Heart left ventricle (tissue), 16 donors: ENCODE data around the gene DOCK3. TPM values are rescaled to one million over a fixed set of nuclear protein-coding genes. Genes with fewer than 3 reads are reported as not detected.

Experiments
- ATAC-seq, 4 donors: fragments of 200-7000 bp; cut with Tn5 transposase; one replicate each; pipeline ENCODE4 v1.9.1; 2020 to 2022; ENCODE audit warnings: moderate library complexity in 4 of 4, mild to moderate bottlenecking in 3 of 4, moderate number of reproducible peaks in 1 of 4
- DNase-seq, 5 donors: peaks; one replicate each; pipeline ENCODE4 v3.0.0-alpha.2; 2020
- H3K27ac ChIP-seq, 12 donors: fragments of 200-600 bp; sonication (generic) in 4 of 12; one replicate each; pipeline versions ENCODE4 v1.5.0 to v1.8.0; 2016 to 2022; ENCODE audit warnings: mild to moderate bottlenecking in 2 of 12
- H3K27me3 ChIP-seq, 9 donors: fragments of 200-600 bp; sonication (generic) in 2 of 9; one replicate each; pipeline versions ENCODE4 v1.5.1 to v1.8.0; 2016 to 2022; ENCODE audit warnings: mild to moderate bottlenecking in 3 of 9
- H3K36me3 ChIP-seq, 9 donors: fragments of 200-600 bp; sonication (generic) in 2 of 9; one replicate each; pipeline versions ENCODE4 v1.5.0 to v1.8.0; 2018 to 2022; ENCODE audit warnings: mild to moderate bottlenecking in 2 of 9
- H3K4me1 ChIP-seq, 12 donors: fragments of 200-600 bp; sonication (generic) in 4 of 12; one replicate each; pipeline versions ENCODE4 v1.5.0 to v1.8.0; 2016 to 2022; ENCODE audit warnings: mild to moderate bottlenecking in 3 of 12
- H3K4me3 ChIP-seq, 12 donors: fragments of 200-600 bp; sonication (generic) in 4 of 12; one replicate each; pipeline versions ENCODE4 v1.5.0 to v1.8.0; 2017 to 2022; ENCODE audit warnings: mild to moderate bottlenecking in 9 of 12, moderate library complexity in 4 of 12
- H3K9me3 ChIP-seq, 12 donors: fragments of 200-600 bp; sonication (generic) in 4 of 12; one replicate each; pipeline versions ENCODE4 v1.5.0 to v1.8.0; 2016 to 2022; ENCODE audit warnings: mild to moderate bottlenecking in 1 of 12
- CTCF ChIP-seq, 12 donors: fragments of 200-600 bp; sonication (generic) in 4 of 12; IDR thresholded peaks; one replicate each; pipeline versions ENCODE4 v1.5.0 to v1.8.0; 2018 to 2022; ENCODE audit warnings: antibody characterized with exemption in 12 of 12, mild to moderate bottlenecking in 5 of 12
- POLR2A ChIP-seq, 2 donors: fragments of 450-650 bp; IDR thresholded peaks; one replicate each; pipeline ENCODE4 v1.6.1; 2017; ENCODE audit warnings: antibody characterized with exemption in 2 of 2, mild to moderate bottlenecking in 2 of 2, moderate library complexity in 2 of 2
- WGBS, 4 donors: extraction: QIAGEN DNeasy Blood & Tissue Kit in 2 of 4; methylation state at CpG; one replicate each; pipeline versions ENCODE4 v1.1.5 to v1.1.7; 2013 to 2018; 5-methylcytosine and 5-hydroxymethylcytosine counted together
- intact Hi-C, 10 donors: fragments of 100-400 bp; cut with DNase I; formaldehyde crosslinking; loops; one replicate each; pipeline versions ENCODE4 v1.11.1 to v1.14.2; 2022
- polyA plus RNA-seq, 2 donors: library from polyadenylated mRNA; stranded (reverse); fragments of 200-250 nt; gene quantifications; one replicate each; pipeline ENCODE4 v1.2.3, GENCODE V29; 2013
- total RNA-seq, 9 donors: library from RNA; depleted of rRNA in 2 of 9; stranded (reverse); fragments of >200 nt in 2 of 9; fragmentation: NEBNext Ultra II Directional in 3 of 9; extraction: Animal tissue kit (Norgen Biotek cat#: 25700) in 3 of 9; gene quantifications; one replicate each; pipeline versions ENCODE4 v1.1.0 to v1.2.4, GENCODE V29; 2016 to 2023
- donor health status: ischemic (EF 13 %, LVEDD 7.1; RV severe dilation, severe dysfunction).
- donor health status: healthy with polysubstance abuse.
- donor health status: DM: no; HTN: yes; CAD: no.
- donor health status: DM: no; HTN: no; CAD: no.
- donor health status: ischemic (EF 25% LVEDD 6.9; RV normal size, moderate dysfunction).
- donor health status: ischemic (EF 25% LVEDD 5.7; RV mildly dilated, moderate dysfunction).
- donor health status: healthy.
- donor health status: DM: yes; HTN: yes; CAD: no.
- donor health status: ischemic (EF 35%, LVEDD 5.7; RV mildly dilated, moderate dysfunction).
- donor health status: nonischemic (EF 11% LVEDD 7.7; RV severe dilation, severe dysfunction).
- donor health status: DM: yes; HTN: yes; CAD: no.
- donor health status: PGD.
- donor health status: ischemic (EF 29% LVEDD 5.4; RV normal size, mild dysfunction).
- donor health status: nonischemic (EF 23%, LVEDD 6.1; RV moderate dilation, normal function).

The DOCK3 gene
- total and polyA plus RNA-seq, 11 donors = 2.0 to 6.7 (median 4.8) TPM

GRCh38 chr3:51398595-51399310 lies 724.0 kb downstream of the DOCK3 start:
- no peak overlapping the region for H3K4me3 ChIP-seq
- TF ChIP-seq POLR2A (IDR thresholded peaks at IDR 0.05) (no peak), CTCF (IDR thresholded peaks at IDR 0.05) (no peak)
- peaks cover 0 to 87% (median 76%) of the 10 kb centered on the region in 9 donors for H3K36me3 ChIP-seq
- H3K9me3 ChIP-seq = no peaks in the 10 kb centered on the region
- ATAC-seq = no peak
- WGBS, 4 donors = 55 to 70% (median 67%) methylated on average over 8 of the region's 8 CpGs
- no peak for DNase-seq
- H3K4me1 ChIP-seq = peaks cover 0 to 59% (median 32%) of the 10 kb centered on the region in 12 donors
- no peaks in the 10 kb centered on the region for H3K27me3 ChIP-seq
- intact Hi-C loops = loop anchor here in 4 of 10 donors (10.0 kb wide), 3 partner anchors 96 to 276 kb away; partner anchors contain the start of gene TEX264 (in 3 of the 4)
- H3K27ac ChIP-seq = no peak overlapping the region

- H3K9me3 ChIP-seq = no peaks in the 10 kb centered on the region
- H3K27ac ChIP-seq = peak overlapping the region in 1 of 12 donors; percentile 15
- intact Hi-C loops = no loop called here
- no peaks in the 10 kb centered on the region for H3K27me3 ChIP-seq
- H3K36me3 ChIP-seq = peaks cover 0 to 83% (median 64%) of the 10 kb centered on the region in 9 donors
- whole genome bisulfite sequencing, 4 donors = 90 to 94% (median 92%) methylated on average over 3 to 4 of the region's 4 CpGs
- DNase-seq (no peak), ATAC-seq (peak in 1 of 4 donors; percentile 40)
- peaks cover 0 to 46% (median 21%) of the 10 kb centered on the region in 12 donors for H3K4me1 ChIP-seq
- TF ChIP-seq CTCF (IDR thresholded peaks at IDR 0.05) (no peak), POLR2A (IDR thresholded peaks at IDR 0.05) (no peak)
- H3K4me3 ChIP-seq = no peak overlapping the region
These were observed 725.4 kb downstream of the DOCK3 start for GRCh38 chr3:51400166-51400565.

- peak overlapping the region in 1 of 12 donors; percentile 62 for H3K27ac ChIP-seq
- H3K36me3 ChIP-seq = peaks cover 0 to 76% (median 49%) of the 10 kb centered on the region in 9 donors
- peak in 3 of 4 donors; percentile 34 to 58 (median 36) for ATAC-seq
- intact Hi-C loops = no loop called here
- peaks cover 0 to 32% (median 7%) of the 10 kb centered on the region in 12 donors for H3K4me1 ChIP-seq
- TF ChIP-seq POLR2A (IDR thresholded peaks at IDR 0.05) = no peak
- no peak for TF ChIP-seq CTCF (IDR thresholded peaks at IDR 0.05)
- H3K9me3 ChIP-seq = no peaks in the 10 kb centered on the region
- DNase-seq = no peak
- no peak overlapping the region for H3K4me3 ChIP-seq
- 84 to 91% (median 88%) methylated on average over 4 of the region's 4 CpGs for WGBS, 4 donors
- H3K27me3 ChIP-seq = no peaks in the 10 kb centered on the region
These were observed 727.0 kb downstream of the DOCK3 start for GRCh38 chr3:51401735-51402134.

- Histone ChIP-seq H3K4me1 (peaks cover 0 to 30% (median 1%) of the 10 kb centered on the region in 12 donors), H3K27ac (no peak overlapping the region), H3K27me3 (no peaks in the 10 kb centered on the region), H3K4me3 (no peak overlapping the region), H3K9me3 (no peaks in the 10 kb centered on the region), H3K36me3 (peaks cover 0 to 64% (median 32%) of the 10 kb centered on the region in 9 donors)
- intact Hi-C loops = no loop called here
- no peak for ATAC-seq
- no peak for DNase-seq
- TF ChIP-seq CTCF (IDR thresholded peaks at IDR 0.05) (no peak), POLR2A (IDR thresholded peaks at IDR 0.05) (no peak)
These were observed 728.9 kb downstream of the DOCK3 start for GRCh38 chr3:51403675-51404074.
